HG03025 (cell line): Measurements from ENCODE around the gene PCDH17.

Source experiments
- ATAC-seq: cut with Tn5 transposase; IDR thresholded peaks from one replicate; pipeline ENCODE4 v1.9.1; 2021; ENCODE audit warnings: mild to moderate bottlenecking, moderate library complexity; ENCODE audit not compliant: unreplicated experiment, low FRiP score

The PCDH17 gene

GRCh38 chr13:57726981-57727380 is 95.4 kb downstream of the PCDH17 start:
- no peak for ATAC-seq

- ATAC-seq = no peak
Measured at GRCh38 chr13:57734306-57734705, 102.8 kb downstream of the PCDH17 start.

- ATAC-seq = no peak
Measured at GRCh38 chr13:57739089-57739488, 107.5 kb downstream of the PCDH17 start.

GRCh38 chr13:57739543-57740190 is 108.1 kb downstream of the PCDH17 start:
- no peak for ATAC-seq

- no peak for ATAC-seq
Measured at GRCh38 chr13:57740719-57741118, 109.2 kb downstream of the PCDH17 start.

- no peak for ATAC-seq
Measured at GRCh38 chr13:57748096-57748495, 116.6 kb downstream of the PCDH17 start.

GRCh38 chr13:57760951-57761350 is 129.4 kb downstream of the PCDH17 start:
- ATAC-seq = no peak

- no peak for ATAC-seq
Measured at GRCh38 chr13:57763689-57764088, 132.1 kb downstream of the PCDH17 start.
